Right hindlimb (tissue), 1 donor: Measurements from ENCODE around the gene ASTN2.
"Not testable (repeated sequence)": the region's sequence is repeated elsewhere in the genome, so short reads cannot be mapped to it uniquely, and the experiment has no call there.

ENCODE experiments used
- DNase-seq: peaks from one replicate; pipeline ENCODE4 v3.0.0-alpha.2; 2018

Gene ASTN2

GRCh38 chr9:116855881-116856662 is 558.8 kb downstream of the ASTN2 start:
- no peak for DNase-seq

DNA sequence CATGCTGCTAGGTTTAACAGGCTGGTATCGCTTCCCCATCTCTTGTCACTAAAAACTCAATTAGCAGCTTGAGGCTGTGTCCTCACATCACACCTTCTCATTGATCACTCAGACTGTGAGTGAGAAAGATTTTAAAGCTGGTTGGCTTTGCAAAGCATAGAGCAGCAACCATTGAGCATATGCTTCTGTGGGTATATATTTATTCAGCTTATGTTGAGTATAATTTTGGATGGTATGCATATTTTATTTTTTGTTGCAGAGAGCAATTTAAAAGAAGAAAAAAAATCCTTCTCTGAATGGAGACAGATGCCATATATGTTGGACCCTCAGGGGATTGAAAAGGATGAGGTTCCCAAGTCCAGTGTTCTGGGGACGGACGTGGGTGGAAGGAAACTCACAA is 565.1 kb downstream of the ASTN2 start:
- DNase-seq: no peak

GRCh38 chr9:116844621-116845020 is 570.2 kb downstream of the ASTN2 start:
- no peak for DNase-seq

DNA sequence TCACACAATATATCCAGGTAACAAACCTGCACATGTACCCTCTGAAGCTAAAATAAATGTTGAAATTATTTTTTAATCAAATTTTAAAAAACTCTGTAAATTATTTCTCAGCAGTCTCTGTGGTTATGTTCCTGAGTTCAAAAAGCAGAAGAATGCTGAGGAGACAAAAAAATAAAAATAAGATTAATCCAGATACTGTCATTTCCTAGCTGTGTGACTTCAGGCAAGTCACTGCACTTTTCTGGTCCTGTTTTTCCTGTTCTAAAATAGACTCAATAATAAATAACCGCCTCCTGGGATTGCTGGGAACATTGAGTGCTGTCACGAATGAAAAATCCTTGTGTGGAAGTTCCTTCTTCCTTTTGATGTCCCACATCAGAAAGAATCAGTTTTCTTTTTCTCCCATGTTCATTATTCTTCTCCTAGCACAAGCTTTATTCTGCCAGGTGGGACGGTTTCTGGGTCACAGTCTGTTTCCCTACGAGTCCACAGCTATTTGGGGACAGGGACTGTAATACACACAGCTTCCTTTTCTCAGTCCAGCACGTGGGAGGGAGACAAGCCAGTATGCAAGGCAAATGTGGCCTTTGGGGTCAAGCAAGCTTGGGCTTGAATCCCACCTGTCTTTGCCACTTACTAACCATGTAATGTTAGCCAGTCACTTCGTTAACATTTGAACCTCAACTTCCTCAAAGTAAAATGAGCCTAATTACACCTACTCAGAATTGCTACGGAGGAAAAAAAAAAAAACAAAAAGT is 570.8 kb downstream of the ASTN2 start:
- no peak for DNase-seq

- DNase-seq: no peak
Measured at GRCh38 chr9:116842658-116843057, 572.2 kb downstream of the ASTN2 start.

- not testable (repeated sequence) for DNase-seq
Measured at GRCh38 chr9:116838468-116838867, 576.4 kb downstream of the ASTN2 start.

- no peak for DNase-seq
Measured at GRCh38 chr9:116837018-116837989, 577.6 kb downstream of the ASTN2 start.

- DNase-seq: not testable (repeated sequence)
Measured at GRCh38 chr9:116830321-116830720, 584.5 kb downstream of the ASTN2 start.

- DNase-seq: no peak
Measured at GRCh38 chr9:116821633-116822229, 593.1 kb downstream of the ASTN2 start.

- DNase-seq: no peak
Measured at GRCh38 chr9:116819116-116819515, 595.7 kb downstream of the ASTN2 start.

- DNase-seq: no peak
Measured at GRCh38 chr9:116817762-116818161, 597.1 kb downstream of the ASTN2 start.

GRCh38 chr9:116816484-116816883 is 598.4 kb downstream of the ASTN2 start:
- no peak for DNase-seq

DNA sequence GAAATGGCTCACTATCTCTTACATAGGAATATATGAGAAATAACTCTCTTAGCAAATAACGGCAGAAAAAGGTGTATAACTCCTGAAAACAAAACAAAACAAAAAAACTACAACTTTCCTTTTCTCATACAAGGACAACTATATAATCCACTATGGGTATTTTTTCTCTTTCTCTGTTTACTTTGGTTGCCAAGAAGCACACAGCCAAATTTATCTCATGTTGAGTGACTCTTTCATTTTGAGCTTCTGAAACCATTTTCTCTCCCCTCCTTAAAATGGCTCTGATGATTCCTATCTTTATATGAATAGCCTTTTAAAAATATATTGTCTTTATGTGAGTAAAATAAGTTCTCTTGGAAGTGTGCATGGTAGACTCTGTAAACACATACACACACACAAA is 599.0 kb downstream of the ASTN2 start:
- DNase-seq: no peak

DNA sequence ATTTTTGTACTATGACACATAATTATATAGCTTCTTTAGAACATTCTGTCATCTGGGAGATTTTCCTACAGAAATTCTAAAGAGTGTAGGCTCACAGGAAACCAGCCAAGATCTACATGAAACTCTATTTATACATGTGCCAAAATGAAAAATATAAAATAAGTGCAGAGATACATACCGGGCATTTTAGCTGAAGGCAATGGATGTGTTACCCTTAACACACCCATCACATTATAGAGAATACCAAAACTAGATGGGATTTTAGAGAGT is 601.9 kb downstream of the ASTN2 start:
- DNase-seq: no peak

- no peak for DNase-seq
Measured at GRCh38 chr9:116812231-116813030, 602.4 kb downstream of the ASTN2 start.

- DNase-seq: no peak
Measured at GRCh38 chr9:116809656-116810055, 605.2 kb downstream of the ASTN2 start.

GRCh38 chr9:116806075-116806474 is 608.8 kb downstream of the ASTN2 start:
- DNase-seq: no peak

GRCh38 chr9:116800885-116801284 is 614.0 kb downstream of the ASTN2 start:
- DNase-seq: no peak

DNA sequence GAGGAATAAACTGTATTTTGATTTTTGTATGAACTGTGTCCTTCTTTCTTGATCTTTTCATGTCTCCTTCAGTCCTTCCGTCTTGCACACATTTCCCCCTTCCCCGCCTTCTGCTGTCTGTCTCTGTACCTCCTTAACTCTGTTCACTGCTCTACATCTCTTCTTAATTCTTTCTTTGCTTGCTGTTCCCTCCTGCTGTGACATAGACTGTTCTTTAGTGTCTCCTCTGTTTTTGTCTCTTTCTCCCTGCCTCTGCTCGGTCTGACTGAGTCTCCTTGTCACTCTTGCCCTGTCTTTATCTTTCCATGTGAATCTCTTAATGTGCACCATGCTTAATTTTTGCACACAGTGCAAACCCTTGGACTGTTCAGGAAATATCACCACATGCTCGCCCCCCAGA is 614.8 kb downstream of the ASTN2 start:
- no peak for DNase-seq

DNA sequence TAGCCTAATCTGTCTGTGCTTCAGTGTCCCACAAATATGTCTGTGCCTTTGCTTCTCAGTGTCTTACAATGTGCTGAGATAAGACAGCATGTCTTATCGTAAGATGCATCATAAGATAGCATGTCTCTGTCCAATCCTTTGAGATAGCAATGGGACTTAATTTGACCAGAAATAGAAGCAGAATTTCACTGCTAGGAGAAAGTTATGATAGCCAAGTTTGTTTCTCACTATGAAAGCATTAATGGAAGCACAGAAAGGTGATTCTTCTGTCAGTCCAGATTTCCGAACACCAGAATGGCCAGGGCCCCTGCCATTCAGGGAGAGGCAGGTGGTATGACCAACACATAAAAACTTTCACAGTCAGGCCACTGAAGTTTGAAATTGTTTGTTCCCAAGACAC is 616.3 kb downstream of the ASTN2 start:
- DNase-seq: no peak

DNA sequence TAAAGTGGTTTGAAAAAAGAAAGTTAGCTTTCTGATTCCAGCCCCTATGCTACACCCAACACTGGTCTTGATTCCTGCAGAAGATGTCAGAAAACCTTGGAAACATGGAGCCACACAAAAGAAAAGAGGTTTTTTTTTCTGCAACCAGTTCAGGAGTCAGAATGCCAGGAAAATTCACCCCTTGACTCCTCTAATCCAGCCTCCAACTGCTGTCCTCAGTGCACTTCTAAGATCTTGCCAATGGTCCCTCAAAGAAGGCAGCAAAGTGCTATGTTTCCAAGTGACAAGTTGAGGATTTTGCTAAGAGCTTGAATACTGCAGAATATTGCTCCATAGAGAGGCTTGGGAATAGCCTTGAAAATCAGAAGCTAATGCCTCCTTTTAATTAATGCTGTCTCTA is 617.6 kb downstream of the ASTN2 start:
- DNase-seq: no peak

DNA sequence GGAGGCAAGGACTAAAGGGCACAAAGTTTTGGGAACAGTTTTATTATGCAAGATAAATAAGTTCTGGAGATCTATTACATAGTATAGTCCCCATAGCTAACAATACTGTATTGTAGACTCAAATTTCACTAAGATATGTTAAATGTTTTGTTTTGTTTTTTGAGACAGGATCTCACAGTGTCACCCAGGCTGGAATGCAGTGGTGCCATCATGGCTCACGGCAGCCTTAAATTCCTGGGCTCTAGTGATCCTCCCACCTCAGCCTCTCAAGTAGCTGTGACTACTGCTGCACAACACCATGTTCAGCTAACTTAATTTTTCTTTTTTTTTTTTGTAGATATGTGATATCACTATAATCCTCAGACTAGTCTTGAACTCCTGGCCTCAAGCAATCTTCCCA is 618.2 kb downstream of the ASTN2 start:
- DNase-seq: no peak
